Ovary (tissue), 3 donors: ENCODE data around the gene MSMB.

ENCODE experiments used
- EP300 ChIP-seq: sonication (generic); formaldehyde crosslinking; IDR thresholded peaks from one replicate; pipeline ENCODE4 v1.6.1; 2017; ENCODE audit warnings: antibody characterized with exemption
- POLR2A ChIP-seq: fragments of 450-650 bp; IDR thresholded peaks from one replicate; pipeline ENCODE4 v1.6.1; 2017; ENCODE audit warnings: antibody characterized with exemption, mild to moderate bottlenecking, moderate library complexity
- TF ChIP-seq, protein P1 (sequence below), 3 donors: fragments of 450-650 bp in 2 of 3; fragments of 200-600 bp in 1 of 3; IDR thresholded peaks; one replicate each; pipeline versions ENCODE4 v1.5.1 to v1.8.0; 2016 to 2022; ENCODE audit warnings: antibody characterized with exemption in 3 of 3, mild to moderate bottlenecking in 1 of 3
- donor health status: DM: no; HTN: no; CAD: no.

DNA sequence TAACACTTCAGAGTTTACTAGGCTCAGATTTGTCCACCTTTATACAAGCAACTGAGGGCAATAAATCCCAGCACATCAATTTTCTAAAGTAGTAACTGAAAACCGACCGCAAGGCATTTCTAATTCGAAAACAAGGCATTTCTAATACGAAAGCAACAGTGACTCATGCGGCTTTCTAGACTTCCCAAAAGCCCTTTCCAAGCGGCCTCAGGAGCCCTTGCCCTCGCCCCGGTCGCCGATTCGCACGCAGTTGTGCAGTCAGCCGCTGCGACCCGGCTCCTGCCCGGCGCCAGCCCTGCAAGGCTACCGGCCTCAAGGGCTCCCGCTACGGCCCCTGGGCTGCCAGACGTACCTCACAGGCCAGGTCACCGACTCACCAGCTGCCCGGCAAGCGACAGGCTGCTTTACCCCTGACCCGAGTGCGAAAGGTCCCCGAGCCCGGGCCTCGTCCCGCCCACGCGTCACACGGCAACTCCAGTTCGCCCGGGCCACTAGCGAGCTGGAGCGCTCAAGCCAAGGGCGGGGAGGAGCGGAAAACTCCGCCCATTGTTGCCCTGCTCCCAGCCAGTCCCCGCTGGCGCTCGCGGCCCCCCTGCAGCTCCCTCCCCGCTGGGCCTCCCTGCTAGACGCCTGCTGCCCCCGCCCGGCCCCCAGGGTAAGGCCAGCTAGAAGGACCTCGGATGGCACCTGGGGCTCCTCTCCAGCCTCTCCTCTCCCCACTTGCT lies 22.9 kb downstream of the MSMB start:
- TF ChIP-seq, protein P1, sequence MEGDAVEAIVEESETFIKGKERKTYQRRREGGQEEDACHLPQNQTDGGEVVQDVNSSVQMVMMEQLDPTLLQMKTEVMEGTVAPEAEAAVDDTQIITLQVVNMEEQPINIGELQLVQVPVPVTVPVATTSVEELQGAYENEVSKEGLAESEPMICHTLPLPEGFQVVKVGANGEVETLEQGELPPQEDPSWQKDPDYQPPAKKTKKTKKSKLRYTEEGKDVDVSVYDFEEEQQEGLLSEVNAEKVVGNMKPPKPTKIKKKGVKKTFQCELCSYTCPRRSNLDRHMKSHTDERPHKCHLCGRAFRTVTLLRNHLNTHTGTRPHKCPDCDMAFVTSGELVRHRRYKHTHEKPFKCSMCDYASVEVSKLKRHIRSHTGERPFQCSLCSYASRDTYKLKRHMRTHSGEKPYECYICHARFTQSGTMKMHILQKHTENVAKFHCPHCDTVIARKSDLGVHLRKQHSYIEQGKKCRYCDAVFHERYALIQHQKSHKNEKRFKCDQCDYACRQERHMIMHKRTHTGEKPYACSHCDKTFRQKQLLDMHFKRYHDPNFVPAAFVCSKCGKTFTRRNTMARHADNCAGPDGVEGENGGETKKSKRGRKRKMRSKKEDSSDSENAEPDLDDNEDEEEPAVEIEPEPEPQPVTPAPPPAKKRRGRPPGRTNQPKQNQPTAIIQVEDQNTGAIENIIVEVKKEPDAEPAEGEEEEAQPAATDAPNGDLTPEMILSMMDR (IDR thresholded peaks at IDR 0.05) = no peak
- no peak for TF ChIP-seq EP300
- TF ChIP-seq POLR2A = no peak
